ENCODE data around the gene ASB13.

GRCh38 chr10:5651388-5651764 is 15.0 kb downstream of the ASB13 start:
- TF ChIP-seq CTCF (IDR thresholded peaks at IDR 0.05), result no peak
- TF ChIP-seq POLR2A (IDR thresholded peaks at IDR 0.05), result no peak
